Adipose tissue (tissue), 3 donors: Measurements from ENCODE around the gene KLK10. TPM values are rescaled to one million over a fixed set of nuclear protein-coding genes. Genes with fewer than 3 reads are reported as not detected.

ENCODE experiments used
- H3K27ac ChIP-seq: one replicate; pipeline ENCODE4 v1.5.1; 2013; ENCODE audit warnings: low read depth, low read length
- WGBS, 3 donors: extraction: QIAGEN DNeasy Blood & Tissue Kit; methylation state at CpG; one replicate each; pipeline ENCODE4 v1.1.7; 2013; 5-methylcytosine and 5-hydroxymethylcytosine counted together
- polyA plus RNA-seq, 3 donors: library from polyadenylated mRNA; stranded (reverse); fragments of 200-250 nt; gene quantifications; one replicate each; pipeline ENCODE4 v1.2.3, GENCODE V29; 2013
- donor health status: healthy with polysubstance abuse.
- donor health status: Bipolar disorder and iron deficiency.
- donor health status: healthy.

KLK10 gene, protein sequence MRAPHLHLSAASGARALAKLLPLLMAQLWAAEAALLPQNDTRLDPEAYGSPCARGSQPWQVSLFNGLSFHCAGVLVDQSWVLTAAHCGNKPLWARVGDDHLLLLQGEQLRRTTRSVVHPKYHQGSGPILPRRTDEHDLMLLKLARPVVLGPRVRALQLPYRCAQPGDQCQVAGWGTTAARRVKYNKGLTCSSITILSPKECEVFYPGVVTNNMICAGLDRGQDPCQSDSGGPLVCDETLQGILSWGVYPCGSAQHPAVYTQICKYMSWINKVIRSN
- 1 to 10 TPM in 1 of 3 donors, under 1 TPM in 2; 0.15 to 1.3 (median 0.90) TPM for polyA plus RNA-seq

DNA sequence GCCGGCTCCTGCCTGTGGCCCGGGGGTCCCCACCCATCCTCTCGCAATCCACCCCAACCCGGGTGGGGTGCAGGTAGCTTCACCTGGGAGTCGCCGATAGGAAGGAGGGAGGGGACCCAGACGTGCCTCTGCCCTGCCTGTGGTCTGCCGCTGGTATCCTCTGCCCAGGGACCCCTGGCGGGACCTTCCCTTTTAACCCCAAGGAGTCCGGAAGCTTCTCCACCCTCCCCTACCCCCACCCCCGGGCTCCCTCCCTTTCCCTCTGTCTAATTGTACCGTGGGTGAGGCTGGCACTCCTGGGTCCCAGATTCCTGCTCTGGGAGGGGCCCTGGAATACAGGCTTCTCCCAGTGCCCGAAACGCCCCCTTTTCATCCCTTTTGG lies at the start of gene KLK10:
Gene KLK10, minus strand, starts transcription at position 166 of the 382 bp plus-strand sequence. CDS start 579 bp downstream, outside the sequence.
- no peak within 1 kb of the TSS for H3K27ac ChIP-seq
- 3 to 25% (median 4%) methylated on average over 14 of the region's 14 CpGs for WGBS, 3 donors

GRCh38 chr19:51066393-51067186 lies 47.1 kb upstream of the KLK10 start:
- WGBS, 3 donors = 61 to 76% (median 73%) methylated on average over 7 of the region's 7 CpGs

DNA sequence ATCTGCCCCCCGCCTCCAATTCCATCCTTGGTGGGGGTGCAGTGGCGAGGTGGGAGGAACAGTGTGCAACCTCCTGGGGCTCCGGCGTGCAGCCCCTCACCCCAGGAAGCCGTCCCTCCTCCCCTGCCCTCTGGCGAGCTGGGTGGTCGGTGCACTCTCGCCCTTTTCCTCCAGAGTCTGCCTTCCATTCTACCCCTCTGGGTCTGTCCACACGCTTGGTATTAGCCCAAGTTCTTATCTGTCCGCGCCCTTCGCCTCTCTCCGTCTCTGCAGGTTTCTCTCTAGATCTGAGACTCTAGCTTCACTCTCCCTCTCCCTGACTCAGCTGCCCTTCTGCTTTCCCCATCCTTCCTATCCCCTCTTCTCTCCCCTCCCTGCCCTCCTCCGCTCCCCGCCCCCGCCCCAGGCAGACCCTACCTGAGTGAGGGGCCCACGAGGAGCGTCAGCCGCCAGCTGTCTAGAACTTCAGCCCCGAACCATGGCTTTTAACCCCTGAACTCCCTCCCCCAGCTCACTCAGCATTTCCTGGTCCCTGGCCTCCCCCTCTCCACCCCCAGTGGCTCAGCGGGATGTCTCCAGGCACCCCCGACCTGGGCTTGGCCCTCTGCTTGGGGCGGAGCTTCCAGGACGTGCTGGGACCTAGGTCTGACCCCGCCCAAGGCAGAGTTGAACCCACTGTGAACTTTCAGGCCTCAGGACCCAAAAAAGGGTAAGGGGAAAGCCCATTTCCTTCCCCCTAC lies 45.9 kb upstream of the KLK10 start:
- H3K27ac ChIP-seq = no peak overlapping the region
- WGBS, 3 donors = 16 to 25% (median 16%) methylated on average over 24 to 25 of the region's 25 CpGs

More at GRCh38 chr19:51066393-51067186, 47.1 kb upstream of the KLK10 start:
- H3K27ac ChIP-seq = no peak overlapping the region

DNA sequence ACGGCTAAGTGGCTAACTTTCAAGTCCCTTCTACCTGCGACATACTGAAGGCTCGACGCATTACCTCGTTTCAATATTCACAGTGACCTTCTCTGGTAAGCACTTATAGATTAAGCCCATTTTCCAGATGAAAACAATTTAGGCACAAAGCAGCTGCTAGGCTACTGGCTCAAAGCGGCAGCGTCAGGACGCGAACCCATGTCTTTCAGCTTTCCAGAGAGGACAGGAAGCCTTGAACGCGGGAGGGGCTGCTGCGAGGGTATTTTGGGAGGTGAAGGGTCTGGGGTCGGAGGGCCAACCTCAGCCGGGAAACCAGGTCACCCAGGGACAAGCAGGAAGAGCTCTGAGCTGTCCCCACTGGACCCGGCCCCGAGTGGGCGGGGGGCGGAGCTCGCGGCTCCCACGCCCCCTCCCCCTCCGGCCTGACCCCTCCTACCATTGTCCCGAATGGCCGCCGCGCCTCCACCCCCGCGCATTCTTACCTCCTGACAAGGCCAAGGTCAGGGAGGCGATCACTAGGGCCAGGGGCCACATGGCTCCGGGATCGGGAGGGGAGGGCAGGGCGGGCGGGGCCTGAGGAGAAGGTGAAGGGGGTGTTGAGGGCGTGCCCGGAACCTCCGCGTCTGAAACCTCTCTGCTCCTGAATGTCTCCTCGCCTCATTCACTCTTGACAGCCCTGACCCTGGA lies 45.2 kb upstream of the KLK10 start, which contains the start of gene KLK13:
Gene KLK13, minus strand, starts transcription at position 559 of the 687 bp plus-strand sequence. Its CDS starts 25 bp downstream, at position 534.
- 14 to 21% (median 16%) methylated on average over 33 to 38 of the region's 38 CpGs for WGBS, 3 donors
- no peak within 1 kb of the TSS for H3K27ac ChIP-seq

DNA sequence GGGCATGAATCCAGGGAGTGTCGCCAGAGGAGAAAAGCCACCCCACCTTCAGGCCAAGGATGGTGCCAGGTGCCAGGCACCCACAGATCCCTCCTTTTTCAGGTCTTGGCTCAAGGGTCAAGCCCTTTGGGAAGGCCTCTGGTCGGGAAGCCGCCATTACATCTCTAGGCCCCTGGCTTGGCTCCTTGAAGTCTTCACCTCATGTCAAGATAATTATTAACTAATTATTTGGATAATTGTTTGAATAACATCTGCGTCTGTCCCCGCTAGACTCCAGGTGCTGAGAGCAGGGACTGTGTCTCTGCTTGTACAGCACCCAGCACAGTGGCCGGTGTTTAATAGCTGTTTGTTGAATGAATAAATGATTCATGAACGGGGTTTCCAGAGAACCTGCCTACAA lies 44.2 kb upstream of the KLK10 start:
- H3K27ac ChIP-seq = no peak overlapping the region
- 43 to 93% (median 91%) methylated on average over 7 of the region's 7 CpGs for WGBS, 3 donors

- 0 to 32% (median 6%) methylated on average over 1 of the region's 1 CpG for WGBS, 3 donors
- H3K27ac ChIP-seq = no peak overlapping the region
Observed at GRCh38 chr19:51060973-51061372, 41.5 kb upstream of the KLK10 start.

GRCh38 chr19:51060336-51060735 lies 40.8 kb upstream of the KLK10 start:
- no peak overlapping the region for H3K27ac ChIP-seq
- 66 to 80% (median 71%) methylated on average over 4 of the region's 4 CpGs for WGBS, 3 donors

- H3K27ac ChIP-seq = no peak overlapping the region
- WGBS, 3 donors = 72 to 82% (median 77%) methylated on average over 7 of the region's 7 CpGs
Observed at GRCh38 chr19:51059715-51060114, 40.2 kb upstream of the KLK10 start.

DNA sequence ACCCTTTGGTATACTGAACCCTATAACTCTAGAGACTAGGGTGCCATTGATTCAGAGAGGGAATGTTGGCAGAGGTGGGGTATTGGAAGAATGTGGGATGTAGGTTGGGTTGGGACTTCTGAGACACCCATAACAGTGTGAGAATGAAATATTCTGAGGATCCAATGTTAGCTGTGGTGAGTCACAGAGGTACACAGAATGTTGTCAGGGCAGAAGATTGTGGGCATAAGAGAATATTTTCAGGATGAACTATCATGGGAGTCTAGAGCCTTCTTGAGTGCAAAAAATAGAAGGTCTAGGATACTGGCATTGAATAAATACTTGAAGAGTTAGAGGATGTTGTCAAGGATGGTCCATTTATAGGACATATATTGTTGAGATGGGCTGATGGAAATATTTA lies 36.4 kb upstream of the KLK10 start:
- H3K27ac ChIP-seq = no peak overlapping the region

DNA sequence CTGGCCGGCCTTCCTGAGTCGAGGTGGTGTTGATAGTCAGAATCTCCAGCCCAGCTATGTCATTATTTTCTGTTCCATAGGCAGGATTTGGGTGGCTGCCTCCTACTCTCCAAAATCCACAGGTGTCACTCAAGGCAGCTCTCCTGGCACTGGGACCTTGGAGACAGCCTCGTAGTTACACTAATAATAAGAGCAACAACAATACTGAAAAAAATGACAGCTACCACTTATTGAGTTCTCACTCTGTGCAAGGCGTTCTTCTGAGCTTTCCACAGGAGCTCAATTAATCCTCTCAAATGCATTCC lies 27.5 kb upstream of the KLK10 start:
- H3K27ac ChIP-seq = no peak overlapping the region
- 10 to 16% (median 13%) methylated on average over 4 of the region's 4 CpGs for WGBS, 3 donors

DNA sequence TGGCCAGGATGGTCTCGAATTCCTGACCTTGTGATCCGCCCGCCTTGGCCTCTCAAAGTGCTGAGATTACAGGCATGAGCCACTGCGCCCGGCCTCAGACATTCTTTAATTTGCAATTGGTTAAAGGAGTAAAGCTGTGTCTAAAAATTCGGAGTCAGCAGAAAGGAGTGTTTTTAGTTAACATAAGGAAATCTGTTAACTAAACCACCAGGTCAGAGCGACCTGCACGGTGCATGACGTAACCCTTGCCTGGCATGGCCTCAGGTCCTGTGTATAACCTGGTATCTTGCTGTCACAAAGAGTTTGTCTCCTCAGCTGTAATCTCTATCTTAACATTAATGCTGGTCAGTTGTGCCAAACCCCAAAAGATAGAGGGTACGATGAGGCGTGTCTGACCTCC lies 24.8 kb upstream of the KLK10 start:
- H3K27ac ChIP-seq = no peak overlapping the region
- 77 to 85% (median 80%) methylated on average over 11 of the region's 11 CpGs for WGBS, 3 donors

- WGBS, 3 donors = 79 to 82% (median 81%) methylated on average over 9 of the region's 9 CpGs
- no peak overlapping the region for H3K27ac ChIP-seq
Observed at GRCh38 chr19:51043497-51043896, 24.0 kb upstream of the KLK10 start.

- H3K27ac ChIP-seq = no peak overlapping the region
- 91 to 95% (median 94%) methylated on average over 6 of the region's 6 CpGs for WGBS, 3 donors
Observed at GRCh38 chr19:51040151-51040550, 20.6 kb upstream of the KLK10 start.

DNA sequence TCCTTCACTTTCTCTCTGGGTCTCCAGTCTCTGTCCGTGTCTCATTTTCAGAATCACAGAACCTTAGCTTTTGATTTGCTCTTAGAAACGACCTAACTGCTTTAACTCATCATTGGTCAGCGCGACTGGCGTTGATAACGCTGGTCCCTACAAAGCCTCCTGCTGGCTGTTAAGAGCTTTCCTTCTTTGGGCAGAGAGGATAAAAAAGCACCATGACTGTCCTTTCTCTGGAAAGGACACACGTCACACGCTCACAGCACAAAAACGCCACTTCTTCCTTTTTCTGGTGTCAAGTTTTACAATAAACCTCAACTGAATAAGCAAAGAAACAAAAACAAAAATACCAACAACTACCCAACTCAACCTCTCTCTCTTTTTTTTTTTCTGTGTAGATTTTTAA lies 17.0 kb upstream of the KLK10 start:
- H3K27ac ChIP-seq = no peak overlapping the region
- WGBS, 3 donors = 49 to 64% (median 53%) methylated on average over 9 of the region's 9 CpGs

DNA sequence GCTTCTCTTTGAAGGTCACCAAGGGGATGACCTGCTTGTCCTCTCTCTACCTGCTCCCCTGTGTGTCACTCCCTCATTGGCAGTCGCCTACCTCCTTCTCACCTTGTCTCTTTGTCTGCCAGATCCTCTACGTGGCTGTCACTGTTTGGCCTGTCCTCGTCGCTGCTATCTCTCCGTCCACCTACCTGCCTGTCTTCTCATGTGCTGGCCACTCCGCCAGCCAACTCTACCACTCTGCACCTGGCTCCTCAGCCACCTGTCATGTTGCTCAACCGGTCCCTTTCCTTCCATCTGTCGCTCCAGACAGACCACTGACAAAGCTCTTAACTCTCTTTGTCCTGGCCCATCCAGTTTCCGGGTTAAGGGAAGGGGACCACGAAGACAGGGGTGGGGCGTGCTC lies 15.2 kb upstream of the KLK10 start, which contains the start of gene KLK12:
Gene KLK12, minus strand, starts transcription at position 299 of the 400 bp plus-strand sequence. CDS start 381 bp downstream, outside the sequence.
- WGBS, 3 donors = 41 to 53% (median 50%) methylated on average over 11 of the region's 11 CpGs
- no peak within 1 kb of the TSS for H3K27ac ChIP-seq

GRCh38 chr19:51031880-51032225 lies 12.3 kb upstream of the KLK10 start:
- whole genome bisulfite sequencing, 3 donors = 90 to 95% (median 91%) methylated on average over 19 to 28 of the region's 28 CpGs

DNA sequence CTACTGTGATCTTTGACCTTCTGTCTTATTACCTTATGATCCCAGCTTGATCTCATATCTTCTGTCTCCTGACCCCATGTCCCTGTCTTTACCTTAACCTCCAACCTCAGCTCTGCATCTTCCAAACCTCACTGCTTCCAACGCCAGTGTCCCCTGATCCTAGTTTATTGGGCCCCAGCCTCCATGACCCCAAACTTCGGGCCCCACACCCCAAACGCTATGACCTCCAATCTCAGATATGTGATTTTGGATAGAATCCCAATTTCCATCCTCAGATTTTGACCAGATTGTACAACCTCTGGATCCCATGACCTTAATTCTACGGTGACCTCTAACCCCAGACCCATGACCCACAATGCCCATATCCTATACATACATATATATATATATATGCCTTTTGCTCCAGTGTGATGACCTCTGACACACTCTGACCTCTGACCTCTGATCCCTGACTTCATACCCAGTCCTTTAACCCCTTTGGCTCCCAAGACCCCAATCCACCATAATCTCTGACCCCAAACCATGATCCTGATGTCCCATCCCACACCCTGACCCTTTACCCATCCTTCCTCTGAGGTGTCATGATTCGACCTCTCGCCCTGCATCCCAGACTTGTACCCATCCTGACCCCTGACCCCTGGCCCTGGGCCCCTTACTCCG lies 11.8 kb upstream of the KLK10 start:
- no peak overlapping the region for H3K27ac ChIP-seq
- 83 to 87% (median 86%) methylated on average over 7 of the region's 7 CpGs for WGBS, 3 donors

More at GRCh38 chr19:51031880-51032225, 12.3 kb upstream of the KLK10 start:
- no peak overlapping the region for H3K27ac ChIP-seq

GRCh38 chr19:51030631-51031030 lies 11.1 kb upstream of the KLK10 start:
- WGBS, 3 donors = 66 to 87% (median 69%) methylated on average over 13 of the region's 13 CpGs
- H3K27ac ChIP-seq = no peak overlapping the region
